WTC11 (cell line): ENCODE data around the gene CLTCL1. TPM values are rescaled to one million over a fixed set of nuclear protein-coding genes. Genes with fewer than 3 reads are reported as not detected.
A peak's percentile ranks its signal among the peaks of the same experiment; 100 is the strongest.

Experiments
- ATAC-seq: fragments of 200-7000 bp; cut with Tn5 transposase; 2 replicates; pipeline ENCODE4 v1.10.0; 2021; ENCODE audit warnings: mild to moderate bottlenecking, moderate library complexity
- CTCF ChIA-PET: fragments of 300-600 bp; sonication (Branson Sonifier 250); formaldehyde crosslinking; loops from one replicate; lab custom pipeline; 2021; ENCODE audit warnings: antibody characterized with exemption; lab: Charles Lee
- POLR2A ChIA-PET: fragments of 350-600 bp; sonication (Branson Sonifier 250); formaldehyde crosslinking; loops from one replicate; lab custom pipeline; 2021; ENCODE audit warnings: antibody characterized with exemption; lab: Charles Lee
- DNase-seq: peaks from one replicate; pipeline ENCODE4 v3.0.0; 2021; ENCODE audit warnings: low spot score
- H3K27ac Mint-ChIP-seq: 2 replicates; pipeline ENCODE4 v1.8.0; 2021; ENCODE audit warnings: mixed read lengths
- H3K27me3 Mint-ChIP-seq: 2 replicates; pipeline ENCODE4 v1.8.0; 2021; ENCODE audit warnings: low read depth, mild to moderate bottlenecking, moderate library complexity, mixed read lengths
- H3K36me3 Mint-ChIP-seq: 2 replicates; pipeline ENCODE4 v1.8.0; 2021; ENCODE audit warnings: mixed read lengths
- H3K4me1 Mint-ChIP-seq: 2 replicates; pipeline ENCODE4 v1.8.0; 2022; ENCODE audit warnings: mixed read lengths
- H3K4me3 Mint-ChIP-seq: 2 replicates; pipeline ENCODE4 v1.8.0; 2021; ENCODE audit warnings: mild to moderate bottlenecking, moderate library complexity, mixed read lengths
- H3K9me3 Mint-ChIP-seq: 2 replicates; pipeline ENCODE4 v1.8.0; 2021; ENCODE audit warnings: mixed read lengths
- ARID4B ChIP-seq: sonication (generic); formaldehyde crosslinking; IDR thresholded peaks from 2 replicates; pipeline ENCODE4 v1.8.0; 2023; ENCODE audit warnings: missing genetic modification reagents, mild to moderate bottlenecking, borderline replicate concordance
- ATF6 ChIP-seq: sonication (generic); formaldehyde crosslinking; IDR thresholded peaks from 2 replicates; pipeline ENCODE4 v1.8.1; 2023; ENCODE audit warnings: mild to moderate bottlenecking, missing genetic modification reagents
- CREB1 ChIP-seq: sonication (generic); formaldehyde crosslinking; IDR thresholded peaks from 2 replicates; pipeline ENCODE4 v1.8.0; 2023; ENCODE audit warnings: mild to moderate bottlenecking, missing genetic modification reagents
- ESRRA ChIP-seq: sonication (generic); formaldehyde crosslinking; IDR thresholded peaks from 2 replicates; pipeline ENCODE4 v1.8.1; 2022; ENCODE audit warnings: mild to moderate bottlenecking, missing genetic modification reagents, borderline replicate concordance
- MXD4 ChIP-seq: fragments of 250-450 bp; sonication (Bioruptor Pico); IDR thresholded peaks from 2 replicates; pipeline ENCODE4 v1.8.0; 2021; ENCODE audit warnings: mild to moderate bottlenecking, moderate library complexity, borderline replicate concordance
- MYBL2 ChIP-seq: sonication (generic); formaldehyde crosslinking; IDR thresholded peaks from 2 replicates; pipeline ENCODE4 v1.8.1; 2023; ENCODE audit warnings: mild to moderate bottlenecking, moderate library complexity, missing genetic modification reagents
- SMAD3 ChIP-seq: sonication (generic); formaldehyde crosslinking; IDR thresholded peaks from 2 replicates; pipeline ENCODE4 v1.8.0; 2022; ENCODE audit warnings: missing genetic modification reagents, mild to moderate bottlenecking, borderline replicate concordance
- SOX15 ChIP-seq: fragments of 250-450 bp; sonication (Bioruptor Pico); IDR thresholded peaks from 2 replicates; pipeline ENCODE4 v1.9.0; 2021; ENCODE audit warnings: mild to moderate bottlenecking
- STAT6 ChIP-seq: sonication (generic); formaldehyde crosslinking; conservative IDR thresholded peaks from 2 replicates; pipeline ENCODE4 v1.8.1; 2023; ENCODE audit warnings: mild to moderate bottlenecking, low read depth, missing genetic modification reagents, moderate library complexity
- ZBTB43 ChIP-seq: sonication (generic); formaldehyde crosslinking; IDR thresholded peaks from 2 replicates; pipeline ENCODE4 v1.8.1; 2023; ENCODE audit warnings: mild to moderate bottlenecking, missing genetic modification reagents
- ZNF317 ChIP-seq: sonication (generic); formaldehyde crosslinking; IDR thresholded peaks from 2 replicates; pipeline ENCODE4 v1.8.1; 2023; ENCODE audit warnings: low read depth, mild to moderate bottlenecking, moderate library complexity, missing genetic modification reagents, borderline replicate concordance
- ZSCAN18 ChIP-seq: fragments of 250-450 bp; sonication (Bioruptor Pico); IDR thresholded peaks from 2 replicates; pipeline ENCODE4 v2.1.2; 2022; ENCODE audit warnings: mild to moderate bottlenecking, moderate library complexity
- total RNA-seq: library from RNA; stranded (reverse); gene quantifications from 3 replicates; pipeline ENCODE4 v1.2.3, GENCODE V29; 2021
- TF ChIP-seq, protein P1 (sequence below): sonication (generic); formaldehyde crosslinking; IDR thresholded peaks from 2 replicates; pipeline ENCODE4 v1.8.1; 2023; ENCODE audit warnings: mild to moderate bottlenecking, missing genetic modification reagents, moderate library complexity
- TF ChIP-seq, protein P2 (sequence below): fragments of 250-450 bp; sonication (Bioruptor Pico); IDR thresholded peaks from 2 replicates; pipeline ENCODE4 v1.9.0; 2021; ENCODE audit warnings: mild to moderate bottlenecking, borderline replicate concordance
- TF ChIP-seq, protein P3 (sequence below): sonication (generic); formaldehyde crosslinking; IDR thresholded peaks from 2 replicates; pipeline ENCODE4 v1.8.1; 2022; ENCODE audit warnings: missing genetic modification reagents, borderline replicate concordance

The CLTCL1 gene
- total RNA-seq, 1 experiment from 2014 or later: 15.5 TPM

GRCh38 chr22:19216579-19216978, 74.9 kb downstream of the CLTCL1 start:
- no peak overlapping the region for H3K4me3 Mint-ChIP-seq
- H3K27ac Mint-ChIP-seq: 0 out of 2 replicates have a peak overlapping the region, but pooled peaks have one; percentile 27
- POLR2A ChIA-PET: interaction anchor here (0.5 kb wide), 1 partner anchor 25 kb away, joined by 3 read pairs; no protein-coding TSS in a partner anchor
- TF ChIP-seq ZBTB43 (CRISPR knock-in tag) (no peak), CREB1 (CRISPR knock-in tag) (no peak), ZNF317 (CRISPR knock-in tag) (no peak), SMAD3 (CRISPR knock-in tag) (no peak), STAT6 (no peak), MXD4 (CRISPR knock-in tag) (no peak), ARID4B (CRISPR knock-in tag) (no peak), ZSCAN18 (no peak), SOX15 (CRISPR knock-in tag) (no peak), MYBL2 (CRISPR knock-in tag) (no peak), ATF6 (CRISPR knock-in tag) (no peak), ESRRA (CRISPR knock-in tag) (no peak)
- TF ChIP-seq, protein P1, sequence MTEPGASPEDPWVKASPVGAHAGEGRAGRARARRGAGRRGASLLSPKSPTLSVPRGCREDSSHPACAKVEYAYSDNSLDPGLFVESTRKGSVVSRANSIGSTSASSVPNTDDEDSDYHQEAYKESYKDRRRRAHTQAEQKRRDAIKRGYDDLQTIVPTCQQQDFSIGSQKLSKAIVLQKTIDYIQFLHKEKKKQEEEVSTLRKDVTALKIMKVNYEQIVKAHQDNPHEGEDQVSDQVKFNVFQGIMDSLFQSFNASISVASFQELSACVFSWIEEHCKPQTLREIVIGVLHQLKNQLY (CRISPR knock-in tag): no peak
- TF ChIP-seq, protein P2, sequence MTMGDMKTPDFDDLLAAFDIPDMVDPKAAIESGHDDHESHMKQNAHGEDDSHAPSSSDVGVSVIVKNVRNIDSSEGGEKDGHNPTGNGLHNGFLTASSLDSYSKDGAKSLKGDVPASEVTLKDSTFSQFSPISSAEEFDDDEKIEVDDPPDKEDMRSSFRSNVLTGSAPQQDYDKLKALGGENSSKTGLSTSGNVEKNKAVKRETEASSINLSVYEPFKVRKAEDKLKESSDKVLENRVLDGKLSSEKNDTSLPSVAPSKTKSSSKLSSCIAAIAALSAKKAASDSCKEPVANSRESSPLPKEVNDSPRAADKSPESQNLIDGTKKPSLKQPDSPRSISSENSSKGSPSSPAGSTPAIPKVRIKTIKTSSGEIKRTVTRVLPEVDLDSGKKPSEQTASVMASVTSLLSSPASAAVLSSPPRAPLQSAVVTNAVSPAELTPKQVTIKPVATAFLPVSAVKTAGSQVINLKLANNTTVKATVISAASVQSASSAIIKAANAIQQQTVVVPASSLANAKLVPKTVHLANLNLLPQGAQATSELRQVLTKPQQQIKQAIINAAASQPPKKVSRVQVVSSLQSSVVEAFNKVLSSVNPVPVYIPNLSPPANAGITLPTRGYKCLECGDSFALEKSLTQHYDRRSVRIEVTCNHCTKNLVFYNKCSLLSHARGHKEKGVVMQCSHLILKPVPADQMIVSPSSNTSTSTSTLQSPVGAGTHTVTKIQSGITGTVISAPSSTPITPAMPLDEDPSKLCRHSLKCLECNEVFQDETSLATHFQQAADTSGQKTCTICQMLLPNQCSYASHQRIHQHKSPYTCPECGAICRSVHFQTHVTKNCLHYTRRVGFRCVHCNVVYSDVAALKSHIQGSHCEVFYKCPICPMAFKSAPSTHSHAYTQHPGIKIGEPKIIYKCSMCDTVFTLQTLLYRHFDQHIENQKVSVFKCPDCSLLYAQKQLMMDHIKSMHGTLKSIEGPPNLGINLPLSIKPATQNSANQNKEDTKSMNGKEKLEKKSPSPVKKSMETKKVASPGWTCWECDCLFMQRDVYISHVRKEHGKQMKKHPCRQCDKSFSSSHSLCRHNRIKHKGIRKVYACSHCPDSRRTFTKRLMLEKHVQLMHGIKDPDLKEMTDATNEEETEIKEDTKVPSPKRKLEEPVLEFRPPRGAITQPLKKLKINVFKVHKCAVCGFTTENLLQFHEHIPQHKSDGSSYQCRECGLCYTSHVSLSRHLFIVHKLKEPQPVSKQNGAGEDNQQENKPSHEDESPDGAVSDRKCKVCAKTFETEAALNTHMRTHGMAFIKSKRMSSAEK: no peak
- TF ChIP-seq, protein P3, sequence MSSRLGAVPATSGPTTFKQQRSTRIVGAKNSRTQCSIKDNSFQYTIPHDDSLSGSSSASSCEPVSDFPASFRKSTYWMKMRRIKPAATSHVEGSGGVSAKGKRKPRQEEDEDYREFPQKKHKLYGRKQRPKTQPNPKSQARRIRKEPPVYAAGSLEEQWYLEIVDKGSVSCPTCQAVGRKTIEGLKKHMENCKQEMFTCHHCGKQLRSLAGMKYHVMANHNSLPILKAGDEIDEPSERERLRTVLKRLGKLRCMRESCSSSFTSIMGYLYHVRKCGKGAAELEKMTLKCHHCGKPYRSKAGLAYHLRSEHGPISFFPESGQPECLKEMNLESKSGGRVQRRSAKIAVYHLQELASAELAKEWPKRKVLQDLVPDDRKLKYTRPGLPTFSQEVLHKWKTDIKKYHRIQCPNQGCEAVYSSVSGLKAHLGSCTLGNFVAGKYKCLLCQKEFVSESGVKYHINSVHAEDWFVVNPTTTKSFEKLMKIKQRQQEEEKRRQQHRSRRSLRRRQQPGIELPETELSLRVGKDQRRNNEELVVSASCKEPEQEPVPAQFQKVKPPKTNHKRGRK (CRISPR knock-in tag): no peak
- TF ChIP-seq, all 79 proteins: peak for 0
- CTCF ChIA-PET: interaction anchor here (2.7 kb wide), 1 partner anchor 38 kb away, joined by 11 read pairs; the partner anchor contains the start of gene SLC25A1
- peaks cover 43% of the 10 kb centered on the region for H3K4me1 Mint-ChIP-seq
- no peaks in the 10 kb centered on the region for H3K27me3 Mint-ChIP-seq
- peaks cover 10% of the 10 kb centered on the region for H3K36me3 Mint-ChIP-seq
- no peak for ATAC-seq
- no peak for DNase-seq
- no peaks in the 10 kb centered on the region for H3K9me3 Mint-ChIP-seq
